ENCODE data around the gene KRT71. TPM values are rescaled to one million over a fixed set of nuclear protein-coding genes. Genes with fewer than 3 reads are reported as not detected.
"Not testable (repeated sequence)": the region's sequence is repeated elsewhere in the genome, so short reads cannot be mapped to it uniquely, and the experiment has no call there.

The KRT71 gene
- polyA plus RNA-seq, 1 donor: not detected

GRCh38 chr12:52521568-52522266, 31.2 kb downstream of the KRT71 start:
- DNase-seq (ENCODE audit: low read depth): no peak

- no peak for DNase-seq (ENCODE audit: low read depth)
These were observed 31.8 kb downstream of the KRT71 start for GRCh38 chr12:52521175-52521567.

- no peak for DNase-seq (ENCODE audit: low read depth)
These were observed 32.9 kb downstream of the KRT71 start, which contains the start of gene KRT5 for GRCh38 chr12:52519826-52520662. TSS of gene KRT5 (minus strand) at chr12:52520394. CDS start at chr12:52520296, 98 bp downstream.

GRCh38 chr12:52519387-52519703, 33.6 kb downstream of the KRT71 start:
- no peak for DNase-seq (ENCODE audit: low read depth)

- no peak for DNase-seq (ENCODE audit: low read depth)
These were observed 34.2 kb downstream of the KRT71 start for GRCh38 chr12:52518574-52519386.

GRCh38 chr12:52517888-52518287, 35.1 kb downstream of the KRT71 start:
- no peak for DNase-seq (ENCODE audit: low read depth)

GRCh38 chr12:52517005-52517835, 35.7 kb downstream of the KRT71 start:
- DNase-seq (ENCODE audit: low read depth): no peak

- DNase-seq (ENCODE audit: low read depth): no peak
These were observed 36.8 kb downstream of the KRT71 start for GRCh38 chr12:52515927-52516831.

- no peak for DNase-seq (ENCODE audit: low read depth)
These were observed 37.7 kb downstream of the KRT71 start for GRCh38 chr12:52515319-52515646.

- DNase-seq (ENCODE audit: low read depth): no peak
These were observed 38.2 kb downstream of the KRT71 start for GRCh38 chr12:52514471-52515318.

- DNase-seq (ENCODE audit: low read depth): no peak
These were observed 39.2 kb downstream of the KRT71 start for GRCh38 chr12:52513736-52514135.

GRCh38 chr12:52508211-52508610, 44.7 kb downstream of the KRT71 start:
- no peak for DNase-seq (ENCODE audit: low read depth)

- DNase-seq (ENCODE audit: low read depth): no peak
These were observed 45.9 kb downstream of the KRT71 start for GRCh38 chr12:52506858-52507715.

- DNase-seq (ENCODE audit: low read depth): no peak
These were observed 50.1 kb downstream of the KRT71 start for GRCh38 chr12:52502877-52503276.

- no peak for DNase-seq (ENCODE audit: low read depth)
These were observed 51.5 kb downstream of the KRT71 start for GRCh38 chr12:52501490-52501889.

- not testable (repeated sequence) for DNase-seq (ENCODE audit: low read depth)
These were observed 52.4 kb downstream of the KRT71 start for GRCh38 chr12:52500574-52500973.

- DNase-seq (ENCODE audit: low read depth): no peak
These were observed 53.0 kb downstream of the KRT71 start for GRCh38 chr12:52499806-52500560.

- DNase-seq (ENCODE audit: low read depth): no peak
These were observed 54.0 kb downstream of the KRT71 start for GRCh38 chr12:52498946-52499345.
